ENCODE data around the gene AOX1. TPM values are rescaled to one million over a fixed set of nuclear protein-coding genes. Genes with fewer than 3 reads are reported as not detected.

Gene AOX1
- total and polyA plus RNA-seq, 2 of the 8 experiments (the other 6 are each of a cell fraction or from before 2014, with no cell fraction given): 5.6 to 8.3 TPM

DNA sequence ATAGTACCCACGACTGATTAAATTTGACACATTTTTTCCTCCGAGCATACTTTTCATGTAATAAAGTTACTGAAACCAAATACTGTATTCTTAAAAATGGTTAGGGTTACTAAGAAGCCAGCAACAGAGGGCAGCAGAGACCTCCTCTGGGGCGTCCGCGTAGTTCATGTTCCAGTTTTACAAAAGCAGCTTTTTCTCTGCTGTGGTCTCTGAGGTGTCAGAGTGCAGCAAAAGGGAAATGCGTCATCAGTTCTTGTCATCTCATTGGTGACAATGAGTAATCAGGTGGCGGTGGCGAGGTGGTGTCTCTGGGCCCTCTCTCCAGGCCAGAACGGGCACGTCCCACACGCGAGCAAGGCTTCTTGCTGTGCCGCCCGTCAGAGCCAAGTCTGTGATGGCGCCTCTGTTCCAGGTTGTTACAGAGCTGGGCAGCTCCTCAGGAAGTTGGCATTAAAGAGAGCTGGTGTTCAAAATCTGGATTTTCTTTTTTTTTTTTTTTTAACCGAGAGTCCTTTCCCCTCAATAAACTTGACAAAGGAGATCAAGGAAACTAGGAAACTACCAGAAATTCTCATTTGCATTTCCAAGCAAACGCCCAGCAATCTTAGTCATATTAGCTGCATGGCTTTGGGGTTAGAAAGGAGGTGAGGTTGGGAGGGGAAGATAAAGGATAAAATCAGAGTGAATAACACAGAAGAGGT, 127.3 kb downstream of the AOX1 start (continued):
- TF ChIP-seq CHD7 (IDR thresholded peaks at IDR 0.05; ENCODE audit: insufficient replicate concordance, low read length): peak; percentile 49
- 0 out of 2 replicates have a peak, but pooled peaks have one; percentile 31 for TF ChIP-seq POLR2AphosphoS5 (IDR thresholded peaks at IDR 0.05; ENCODE audit: low read depth, low read length)
- no peak for TF ChIP-seq KDM5A (IDR thresholded peaks at IDR 0.05; ENCODE audit: low read length)
- no peak for TF ChIP-seq EGR1 (IDR thresholded peaks at IDR 0.05; ENCODE audit: borderline replicate concordance, low read depth, low read length)
- TF ChIP-seq RNF2 (IDR thresholded peaks at IDR 0.05; ENCODE audit: borderline replicate concordance, low read depth, low read length, missing control alignments, poor library complexity, severe bottlenecking): no peak
- TF ChIP-seq HDAC2 (IDR thresholded peaks at IDR 0.05; ENCODE audit: borderline replicate concordance in 1 of 2, low read depth in 2 of 2, low read length in 2 of 2): no peak
- no peak for TF ChIP-seq PHF8 (conservative IDR thresholded peaks at IDR 0.05; ENCODE audit: low read depth, low read length)
- TF ChIP-seq HDAC6 (IDR thresholded peaks at IDR 0.05; ENCODE audit: low read depth, low read length): no peak
- no peak for TF ChIP-seq EZH2 (IDR thresholded peaks at IDR 0.05; ENCODE audit: low read depth, low read length, severe bottlenecking)
